Natural killer cell (primary cell): Measurements from ENCODE around the gene CDH11. TPM values are rescaled to one million over a fixed set of nuclear protein-coding genes. Genes with fewer than 3 reads are reported as not detected.

Experiments used
- ATAC-seq, 3 donors: fragments of 150-1000 bp in 2 of 3; fragments of 200-7000 bp in 1 of 3; cut with Tn5 transposase; 1 replicate in 1 of 3; 2 replicates in 2 of 3; pipeline ENCODE4 v1.10.0; 2021; ENCODE audit warnings: mild to moderate bottlenecking in 2 of 3, moderate library complexity in 2 of 3
- DNase-seq, 2 donors: peaks; one replicate each; pipeline versions ENCODE4 v3.0.0 to v3.0.0-alpha.2; 2013 to 2021; ENCODE audit warnings: mixed read lengths in 1 of 2
- H3K27ac ChIP-seq: one replicate; pipeline ENCODE4 v1.5.1; 2013; ENCODE audit warnings: mild to moderate bottlenecking, low read length
- H3K27me3 ChIP-seq: one replicate; pipeline ENCODE4 v1.6.1; 2013; ENCODE audit warnings: low read length; ENCODE audit not compliant: control insufficient read depth, insufficient read depth
- H3K36me3 ChIP-seq: one replicate; pipeline ENCODE4 v1.6.1; 2013; ENCODE audit warnings: low read length; ENCODE audit not compliant: control insufficient read depth, insufficient read depth
- H3K4me1 ChIP-seq: one replicate; pipeline ENCODE4 v1.6.1; 2013; ENCODE audit warnings: low read length; ENCODE audit not compliant: control insufficient read depth, insufficient read depth
- H3K4me3 ChIP-seq: one replicate; pipeline ENCODE4 v1.5.1; 2013; ENCODE audit warnings: low read length
- H3K9me3 ChIP-seq: one replicate; pipeline ENCODE4 v1.6.1; 2013; ENCODE audit warnings: low read length; ENCODE audit not compliant: control insufficient read depth, insufficient read depth
- H3K27ac Mint-ChIP-seq, 2 donors: one replicate each; pipeline ENCODE4 v1.8.0; 2022; ENCODE audit warnings: mild to moderate bottlenecking in 2 of 2, mixed read lengths in 2 of 2, moderate library complexity in 1 of 2
- H3K27me3 Mint-ChIP-seq, 2 donors: one replicate each; pipeline ENCODE4 v1.8.0; 2022; ENCODE audit warnings: low read depth in 2 of 2, mixed read lengths in 2 of 2
- H3K36me3 Mint-ChIP-seq: one replicate; pipeline ENCODE4 v1.8.0; 2022; ENCODE audit warnings: mixed read lengths
- H3K4me1 Mint-ChIP-seq, 2 donors: one replicate each; pipeline ENCODE4 v1.8.0; 2022; ENCODE audit warnings: mixed read lengths in 2 of 2
- H3K4me3 Mint-ChIP-seq: one replicate; pipeline ENCODE4 v1.8.0; 2022; ENCODE audit warnings: mild to moderate bottlenecking, moderate library complexity, mixed read lengths
- H3K9me3 Mint-ChIP-seq, 2 donors: one replicate each; pipeline ENCODE4 v1.8.0; 2022; ENCODE audit warnings: mixed read lengths in 2 of 2
- CTCF ChIP-seq: fragments of 200-600 bp; IDR thresholded peaks from one replicate; pipeline ENCODE4 v1.8.0; 2022; ENCODE audit warnings: antibody characterized with exemption
- WGBS: methylation state at CpG from one replicate; pipeline ENCODE4 v1.1.7; 2013; ENCODE audit warnings: missing lambda C conversion rate; ENCODE audit not compliant: insufficient coverage; 5-methylcytosine and 5-hydroxymethylcytosine counted together
- intact Hi-C: fragments of 100-400 bp; cut with micrococcal nuclease; formaldehyde crosslinking; loops from one replicate; pipeline ENCODE4 v1.14.2; 2022
- total RNA-seq, 4 donors: library from RNA; stranded (reverse); fragments of 120-200 nt in 1 of 4; gene quantifications; one replicate each; pipeline versions ENCODE4 v1.2.3 to v1.2.4, GENCODE V29; 2013 to 2022

CDH11 gene
- total RNA-seq, 3 donors from 2014 or later (not counting 1 experiment from before 2014, with no cell fraction given), result not detected

- H3K4me1 Mint-ChIP-seq, result no peaks in the 10 kb centered on the region
- ATAC-seq, result no peak
Observed at GRCh38 chr16:65024767-65025178, 97.1 kb downstream of the CDH11 start.

GRCh38 chr16:65023802-65024201 lies 98.1 kb downstream of the CDH11 start:
- Histone ChIP-seq H3K27ac (no peak overlapping the region), H3K4me1 (no peaks in the 10 kb centered on the region), H3K4me3 (no peak overlapping the region), H3K36me3 (no peaks in the 10 kb centered on the region), H3K27me3 (no peaks in the 10 kb centered on the region), H3K9me3 (peaks cover 4% of the 10 kb centered on the region)
- Mint-ChIP-seq H3K4me3 (no peak overlapping the region), H3K27ac (no peak overlapping the region), H3K27me3 (no peaks in the 10 kb centered on the region), H3K9me3 (peaks cover 5 to 7% of the 10 kb centered on the region in 2 donors), H3K36me3 (no peaks in the 10 kb centered on the region), H3K4me1 (no peaks in the 10 kb centered on the region)
- DNase-seq, result no peak
- intact Hi-C loops, result no loop called here
- no peak for ATAC-seq
- no peak for TF ChIP-seq CTCF
- WGBS, result 77% methylated on average over 4 of the region's 4 CpGs

More at GRCh38 chr16:65024767-65025178, 97.1 kb downstream of the CDH11 start:
- Histone ChIP-seq H3K27ac (no peak overlapping the region), H3K9me3 (peaks cover 4% of the 10 kb centered on the region), H3K36me3 (no peaks in the 10 kb centered on the region), H3K4me1 (no peaks in the 10 kb centered on the region), H3K4me3 (no peak overlapping the region), H3K27me3 (no peaks in the 10 kb centered on the region)
- H3K9me3 Mint-ChIP-seq, result peaks cover 5 to 7% of the 10 kb centered on the region in 2 donors
- H3K27ac Mint-ChIP-seq, result no peak overlapping the region
- TF ChIP-seq CTCF, result no peak
- DNase-seq, result no peak
- H3K4me3 Mint-ChIP-seq, result no peak overlapping the region
- H3K27me3 Mint-ChIP-seq, result no peaks in the 10 kb centered on the region
- no peaks in the 10 kb centered on the region for H3K36me3 Mint-ChIP-seq
- intact Hi-C loops, result no loop called here

- Mint-ChIP-seq H3K36me3 (no peaks in the 10 kb centered on the region), H3K9me3 (peaks cover 2 to 3% of the 10 kb centered on the region in 2 donors), H3K27me3 (no peaks in the 10 kb centered on the region), H3K27ac (no peak overlapping the region), H3K4me1 (no peaks in the 10 kb centered on the region), H3K4me3 (no peak overlapping the region)
- H3K27ac ChIP-seq, result no peak overlapping the region
- H3K9me3 ChIP-seq, result peaks cover 2% of the 10 kb centered on the region
- no peaks in the 10 kb centered on the region for H3K4me1 ChIP-seq
- intact Hi-C loops, result no loop called here
- no peak for DNase-seq
- WGBS, result 71% methylated on average over 2 of the region's 2 CpGs
- H3K36me3 ChIP-seq, result no peaks in the 10 kb centered on the region
- TF ChIP-seq CTCF, result no peak
- ATAC-seq, result no peak
- H3K4me3 ChIP-seq, result no peak overlapping the region
- H3K27me3 ChIP-seq, result no peaks in the 10 kb centered on the region
Observed at GRCh38 chr16:65021852-65022595, 99.8 kb downstream of the CDH11 start.

- DNase-seq (no peak), ATAC-seq (no peak)
- H3K27me3 Mint-ChIP-seq, result no peaks in the 10 kb centered on the region
- no peaks in the 10 kb centered on the region for H3K36me3 Mint-ChIP-seq
- H3K4me3 Mint-ChIP-seq, result no peak overlapping the region
- Histone ChIP-seq H3K27ac (no peak overlapping the region), H3K9me3 (no peaks in the 10 kb centered on the region), H3K36me3 (no peaks in the 10 kb centered on the region), H3K4me1 (no peaks in the 10 kb centered on the region), H3K27me3 (no peaks in the 10 kb centered on the region), H3K4me3 (no peak overlapping the region)
- H3K9me3 Mint-ChIP-seq, result peaks cover 9 to 10% of the 10 kb centered on the region in 2 donors
- TF ChIP-seq CTCF, result no peak
- intact Hi-C loops, result no loop called here
- H3K27ac Mint-ChIP-seq, result no peak overlapping the region
- no peaks in the 10 kb centered on the region for H3K4me1 Mint-ChIP-seq
Observed at GRCh38 chr16:65016754-65017153, 105.1 kb downstream of the CDH11 start.
